ENCODE data around the gene MPV17.

- TF ChIP-seq POLR2A (IDR thresholded peaks at IDR 0.05; ENCODE audit: low read length), result no peak
- no peak for TF ChIP-seq GATA1 (IDR thresholded peaks at IDR 0.05; ENCODE audit: low read depth, low read length)
Observed at GRCh38 chr2:27354597-27354927, 31.7 kb upstream of the MPV17 start.
